Measurements from ENCODE around the gene ETFDH. TPM values are rescaled to one million over a fixed set of nuclear protein-coding genes. Genes with fewer than 3 reads are reported as not detected.

Gene ETFDH
- total and polyA plus RNA-seq, 10 of the 15 experiments (the other 5 are each of a cell fraction or from before 2014, with no cell fraction given), result 10.9 to 30.4 (median 20.6) TPM

DNA sequence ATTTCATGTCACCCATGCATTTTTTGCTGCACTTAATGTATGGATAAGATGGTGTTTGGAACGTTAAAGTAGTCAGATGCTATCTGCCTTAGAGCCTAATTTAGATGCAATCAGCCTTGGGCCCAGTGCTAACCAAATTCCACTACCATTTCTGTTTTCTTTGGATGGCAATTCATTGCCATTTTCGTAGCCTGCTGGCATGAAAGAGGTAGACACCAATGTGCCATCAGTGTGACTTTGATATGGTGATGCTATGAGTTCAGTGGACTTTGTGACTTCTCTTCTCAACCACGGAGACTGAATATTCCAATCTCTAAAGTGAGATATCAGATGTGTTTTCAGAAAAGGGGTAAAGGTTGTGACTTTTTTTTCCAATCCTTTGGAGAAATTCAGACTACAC lies 1.5 kb downstream of the ETFDH start:
- no peak for ATAC-seq
- in situ Hi-C loops (cut with MboI), result no loop called here
- ChIA-PET SMC1A (ENCODE audit: uncharacterized antibody, unreplicated experiment) (no interaction called here), POLR2A (no interaction called here), CTCF (interaction anchor here (0.9 kb wide), 1 partner anchor 16 kb away, joined by 3 read pairs; no protein-coding TSS in a partner anchor), RAD21 (ENCODE audit: unreplicated experiment) (no interaction called here)
- Histone ChIP-seq H3K4me3 (0 out of 2 replicates have a peak overlapping the region, but pooled peaks have one; percentile 84), H3K27ac (ENCODE audit: control insufficient read depth, insufficient read depth) (no peak overlapping the region), H3K4me2 (ENCODE audit: control insufficient read depth, insufficient read depth) (no peak overlapping the region), H4K20me1 (ENCODE audit: control insufficient read depth, insufficient read depth) (no peaks in the 10 kb centered on the region), H3K4me1 (ENCODE audit: control insufficient read depth, insufficient read depth, low read length) (no peaks in the 10 kb centered on the region), H2AFZ (ENCODE audit: control insufficient read depth, low read depth, low read length) (no peak overlapping the region), H3K27me3 (replicated peaks in 1 of 2; ENCODE audit: control insufficient read depth in 2 of 2, insufficient read depth in 2 of 2, low read length in 1 of 2) (no peaks in the 10 kb centered on the region), H3K9ac (ENCODE audit: control insufficient read depth, insufficient read depth, low read length) (no peak overlapping the region), H3K36me3 (ENCODE audit: control insufficient read depth in 2 of 2, insufficient read depth in 2 of 2, low read length in 1 of 2) (no peaks in the 10 kb centered on the region), H3K9me3 (replicated peaks; ENCODE audit: control insufficient read depth, insufficient read depth, low read length) (no peaks in the 10 kb centered on the region), H3K79me2 (ENCODE audit: control insufficient read depth, insufficient read depth, low read length) (peaks cover 26% of the 10 kb centered on the region)
- TF ChIP-seq CBX5 (IDR thresholded peaks at IDR 0.05; ENCODE audit: low read depth) (no peak), POLR2AphosphoS5 (IDR thresholded peaks at IDR 0.05; ENCODE audit: low read length) (no peak), EZH2 (IDR thresholded peaks at IDR 0.05; ENCODE audit: borderline replicate concordance, control insufficient read depth, low read depth, low read length) (no peak), YBX1 (IDR thresholded peaks at IDR 0.05) (no peak), ESRRA (IDR thresholded peaks at IDR 0.05; ENCODE audit: low read length) (no peak), TARDBP (IDR thresholded peaks at IDR 0.05; ENCODE audit: borderline replicate concordance) (no peak), NFIC (IDR thresholded peaks at IDR 0.05; ENCODE audit: low read depth, low read length) (no peak), NR2F1 (conservative IDR thresholded peaks at IDR 0.05) (no peak), RELA (IDR thresholded peaks at IDR 0.05; ENCODE audit: borderline replicate concordance, partially characterized antibody) (no peak), SIN3A (IDR thresholded peaks at IDR 0.05; ENCODE audit: low read depth, low read length) (no peak), ZNF592 (IDR thresholded peaks at IDR 0.05) (no peak), SIX5 (IDR thresholded peaks at IDR 0.05; ENCODE audit: low read depth, low read length, severe bottlenecking) (no peak), ATF3 (IDR thresholded peaks at IDR 0.05; ENCODE audit: borderline replicate concordance, extremely low read depth, low read depth, low read length) (no peak)
- TF ChIP-seq, protein P1, sequence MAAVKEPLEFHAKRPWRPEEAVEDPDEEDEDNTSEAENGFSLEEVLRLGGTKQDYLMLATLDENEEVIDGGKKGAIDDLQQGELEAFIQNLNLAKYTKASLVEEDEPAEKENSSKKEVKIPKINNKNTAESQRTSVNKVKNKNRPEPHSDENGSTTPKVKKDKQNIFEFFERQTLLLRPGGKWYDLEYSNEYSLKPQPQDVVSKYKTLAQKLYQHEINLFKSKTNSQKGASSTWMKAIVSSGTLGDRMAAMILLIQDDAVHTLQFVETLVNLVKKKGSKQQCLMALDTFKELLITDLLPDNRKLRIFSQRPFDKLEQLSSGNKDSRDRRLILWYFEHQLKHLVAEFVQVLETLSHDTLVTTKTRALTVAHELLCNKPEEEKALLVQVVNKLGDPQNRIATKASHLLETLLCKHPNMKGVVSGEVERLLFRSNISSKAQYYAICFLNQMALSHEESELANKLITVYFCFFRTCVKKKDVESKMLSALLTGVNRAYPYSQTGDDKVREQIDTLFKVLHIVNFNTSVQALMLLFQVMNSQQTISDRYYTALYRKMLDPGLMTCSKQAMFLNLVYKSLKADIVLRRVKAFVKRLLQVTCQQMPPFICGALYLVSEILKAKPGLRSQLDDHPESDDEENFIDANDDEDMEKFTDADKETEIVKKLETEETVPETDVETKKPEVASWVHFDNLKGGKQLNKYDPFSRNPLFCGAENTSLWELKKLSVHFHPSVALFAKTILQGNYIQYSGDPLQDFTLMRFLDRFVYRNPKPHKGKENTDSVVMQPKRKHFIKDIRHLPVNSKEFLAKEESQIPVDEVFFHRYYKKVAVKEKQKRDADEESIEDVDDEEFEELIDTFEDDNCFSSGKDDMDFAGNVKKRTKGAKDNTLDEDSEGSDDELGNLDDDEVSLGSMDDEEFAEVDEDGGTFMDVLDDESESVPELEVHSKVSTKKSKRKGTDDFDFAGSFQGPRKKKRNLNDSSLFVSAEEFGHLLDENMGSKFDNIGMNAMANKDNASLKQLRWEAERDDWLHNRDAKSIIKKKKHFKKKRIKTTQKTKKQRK (IDR thresholded peaks at IDR 0.05; ENCODE audit: low read depth, low read length), result no peak
- FAIRE-seq, result no peak
- no TSS peak for BruUV-seq (replicated peaks)
- 100% methylated on average over 3 of the region's 3 CpGs for WGBS (ENCODE audit: insufficient coverage, insufficient replicate concordance, low lambda C conversion rate, missing lambda C conversion rate)
- intact Hi-C loops (cut with micrococcal nuclease; ENCODE audit: unreplicated experiment), result loop anchor here (2.0 kb wide), 1 partner anchor 529 kb away; no protein-coding TSS in a partner anchor
- DNase-seq (ENCODE audit: low read depth, low spot score), result no peak

Measured in GM12878 (cell line).